HepG2 (cell line): Measurements from ENCODE around the gene SRD5A1. TPM values are rescaled to one million over a fixed set of nuclear protein-coding genes. Genes with fewer than 3 reads are reported as not detected.

Source experiments
- EED ChIP-seq: sonication (generic); formaldehyde crosslinking; IDR thresholded peaks from 2 replicates; pipeline ENCODE4 v1.5.0; 2020; ENCODE audit warnings: mild to moderate bottlenecking, missing genetic modification reagents
- GZF1 ChIP-seq: sonication (generic); formaldehyde crosslinking; IDR thresholded peaks from 2 replicates; pipeline ENCODE4 v1.5.1; 2020; ENCODE audit warnings: mild to moderate bottlenecking, missing genetic modification reagents
- HDAC1 ChIP-seq: sonication (generic); formaldehyde crosslinking; IDR thresholded peaks from 2 replicates; pipeline ENCODE4 v1.5.1; 2020; ENCODE audit warnings: mild to moderate bottlenecking, missing genetic modification reagents
- KDM3A ChIP-seq: IDR thresholded peaks from 2 replicates; pipeline ENCODE4 v1.6.1; 2018; ENCODE audit warnings: low read depth, missing compliant biosample characterization
- KDM6A ChIP-seq: IDR thresholded peaks from 2 replicates; pipeline ENCODE4 v1.6.1; 2016; ENCODE audit warnings: low read depth
- LCORL ChIP-seq, 2 experiments: fragments of 450-650 bp in 1 of 2; sonication (generic) in 1 of 2; formaldehyde crosslinking in 1 of 2; IDR thresholded peaks; 2 replicates each; pipeline versions ENCODE4 v1.5.0 to v1.6.1; 2017 to 2020; ENCODE audit warnings: antibody characterized with exemption in 1 of 2, missing genetic modification reagents in 1 of 2
- MIXL1 ChIP-seq: IDR thresholded peaks from 2 replicates; pipeline ENCODE4 v1.6.1; 2016
- SAP130 ChIP-seq: IDR thresholded peaks from 2 replicates; pipeline ENCODE4 v1.6.1; 2016; ENCODE audit warnings: low read depth
- SP5 ChIP-seq: IDR thresholded peaks from 2 replicates; pipeline ENCODE4 v1.6.1; 2016; ENCODE audit warnings: low read depth, borderline replicate concordance
- TEAD3 ChIP-seq: optimal IDR thresholded peaks from 2 replicates; pipeline ENCODE3; 2016; ENCODE audit warnings: borderline replicate concordance
- ZMYM3 ChIP-seq: sonication (generic); formaldehyde crosslinking; IDR thresholded peaks from 2 replicates; pipeline ENCODE4 v1.5.1; 2020; ENCODE audit warnings: mild to moderate bottlenecking, missing genetic modification reagents
- ZNF138 ChIP-seq: sonication (generic); formaldehyde crosslinking; IDR thresholded peaks from 2 replicates; pipeline ENCODE4 v1.5.0; 2020; ENCODE audit warnings: mild to moderate bottlenecking, low read depth, missing genetic modification reagents
- ZNF24 ChIP-seq: fragments of 450-650 bp; IDR thresholded peaks from 2 replicates; pipeline ENCODE4 v1.6.1; 2017; ENCODE audit warnings: antibody characterized with exemption, mild to moderate bottlenecking
- ZNF253 ChIP-seq: sonication (generic); formaldehyde crosslinking; IDR thresholded peaks from 2 replicates; pipeline ENCODE4 v1.8.0; 2022; ENCODE audit warnings: mild to moderate bottlenecking, missing genetic modification reagents, borderline replicate concordance
- ZNF329 ChIP-seq: sonication (generic); formaldehyde crosslinking; IDR thresholded peaks from 2 replicates; pipeline ENCODE4 v1.9.0; 2021; ENCODE audit warnings: low read depth, mild to moderate bottlenecking, missing genetic modification reagents
- ZNF350 ChIP-seq: sonication (generic); formaldehyde crosslinking; IDR thresholded peaks from 2 replicates; pipeline ENCODE4 v1.4.0; 2020; ENCODE audit warnings: mild to moderate bottlenecking, low read depth, missing genetic modification reagents, borderline replicate concordance
- ZNF414 ChIP-seq: sonication (generic); formaldehyde crosslinking; IDR thresholded peaks from 2 replicates; pipeline ENCODE4 v1.5.0; 2020; ENCODE audit warnings: missing genetic modification reagents
- ZNF451 ChIP-seq: sonication (generic); formaldehyde crosslinking; IDR thresholded peaks from 2 replicates; pipeline ENCODE4 v1.5.0; 2020; ENCODE audit warnings: mild to moderate bottlenecking, missing genetic modification reagents
- ZNF652 ChIP-seq: IDR thresholded peaks from 2 replicates; pipeline ENCODE4 v1.6.1; 2016; ENCODE audit warnings: low read depth, borderline replicate concordance
- ZNF746 ChIP-seq: sonication (generic); formaldehyde crosslinking; IDR thresholded peaks from 2 replicates; pipeline ENCODE4 v1.8.0; 2022; ENCODE audit warnings: mild to moderate bottlenecking, missing genetic modification reagents
- ZNF790 ChIP-seq: sonication (generic); formaldehyde crosslinking; IDR thresholded peaks from 2 replicates; pipeline ENCODE4 v1.8.0; 2022; ENCODE audit warnings: missing genetic modification reagents, mild to moderate bottlenecking, borderline replicate concordance
- ZSCAN21 ChIP-seq: sonication (generic); formaldehyde crosslinking; IDR thresholded peaks from 2 replicates; pipeline ENCODE4 v1.8.0; 2022; ENCODE audit warnings: mild to moderate bottlenecking, missing genetic modification reagents, moderate library complexity, borderline replicate concordance
- ZSCAN22 ChIP-seq: sonication (generic); formaldehyde crosslinking; IDR thresholded peaks from 2 replicates; pipeline ENCODE4 v1.4.0; 2020; ENCODE audit warnings: mild to moderate bottlenecking, missing genetic modification reagents
- polyA plus RNA-seq, 8 experiments: library from polyadenylated mRNA; depleted of rRNA in 3 of 8; stranded (reverse) in 7 of 8; unstranded in 1 of 8; fragments of >200 nt; fragmentation: Illumina TruSeq in 4 of 8; extraction: Trizol in 4 of 8; gene quantifications; 2 replicates each; pipeline versions ENCODE4 v1.2.1 to v1.2.3, GENCODE V29; 2011 to 2016; ENCODE audit warnings: low read depth in 4 of 8, missing spikeins in 1 of 8, mixed read lengths in 1 of 8; ENCODE audit not compliant: insufficient read depth in 1 of 8
- total RNA-seq, 5 experiments: library from RNA; depleted of rRNA; stranded (reverse); fragments of >200 nt; fragmentation: Illumina TruSeq; extraction: Trizol; gene quantifications; 2 replicates each; pipeline ENCODE4 v1.2.3, GENCODE V29; 2016; ENCODE audit warnings: low read depth in 1 of 5
- TF ChIP-seq, protein P1 (sequence below): fragments of 450-650 bp; IDR thresholded peaks from 2 replicates; pipeline ENCODE4 v1.6.1; 2017; ENCODE audit warnings: mild to moderate bottlenecking
- TF ChIP-seq, protein P2 (sequence below): sonication (generic); formaldehyde crosslinking; conservative IDR thresholded peaks from 2 replicates; pipeline ENCODE4 v1.8.0; 2022; ENCODE audit warnings: mild to moderate bottlenecking, moderate library complexity, missing genetic modification reagents
- TF ChIP-seq, protein P3 (sequence below): sonication (generic); formaldehyde crosslinking; IDR thresholded peaks from 2 replicates; pipeline ENCODE4 v1.9.0; 2021; ENCODE audit warnings: missing genetic modification reagents, borderline replicate concordance

The SRD5A1 gene
- total and polyA plus RNA-seq, 2 of the 13 experiments (the other 11 are each of a cell fraction or from before 2014, with no cell fraction given), result 6.1 to 9.9 TPM

DNA sequence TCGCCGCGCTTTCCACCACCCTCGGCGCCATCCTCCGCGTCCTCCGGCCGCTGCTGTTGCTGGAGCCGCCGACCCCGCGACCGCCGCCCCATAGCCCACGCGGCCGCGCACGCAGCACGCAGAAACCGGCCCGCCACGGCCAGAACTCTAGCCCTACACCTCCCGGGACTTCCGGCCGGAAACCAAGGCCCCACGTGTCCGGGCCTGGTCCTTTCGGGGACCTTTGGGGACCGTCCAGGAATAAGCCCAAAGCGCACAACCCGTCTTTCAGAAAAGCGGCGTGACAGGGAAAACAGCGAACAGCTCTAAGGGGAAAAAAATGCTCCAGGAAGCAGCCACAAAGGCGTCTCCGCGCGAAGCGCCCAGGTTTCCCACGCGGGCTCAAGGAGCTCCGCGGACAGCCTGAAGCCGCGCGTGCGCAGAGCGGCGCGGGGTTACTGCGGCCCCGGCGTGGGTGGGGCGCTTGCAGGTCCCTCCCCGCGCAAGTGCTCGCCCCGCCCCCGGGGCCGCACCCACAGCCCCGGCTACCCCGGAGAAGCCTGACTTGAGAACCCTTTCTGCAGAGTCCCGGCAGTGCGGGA is at the start of gene SRD5A1, which contains the start of gene NSUN2 (continued):
- TF ChIP-seq, protein P1, sequence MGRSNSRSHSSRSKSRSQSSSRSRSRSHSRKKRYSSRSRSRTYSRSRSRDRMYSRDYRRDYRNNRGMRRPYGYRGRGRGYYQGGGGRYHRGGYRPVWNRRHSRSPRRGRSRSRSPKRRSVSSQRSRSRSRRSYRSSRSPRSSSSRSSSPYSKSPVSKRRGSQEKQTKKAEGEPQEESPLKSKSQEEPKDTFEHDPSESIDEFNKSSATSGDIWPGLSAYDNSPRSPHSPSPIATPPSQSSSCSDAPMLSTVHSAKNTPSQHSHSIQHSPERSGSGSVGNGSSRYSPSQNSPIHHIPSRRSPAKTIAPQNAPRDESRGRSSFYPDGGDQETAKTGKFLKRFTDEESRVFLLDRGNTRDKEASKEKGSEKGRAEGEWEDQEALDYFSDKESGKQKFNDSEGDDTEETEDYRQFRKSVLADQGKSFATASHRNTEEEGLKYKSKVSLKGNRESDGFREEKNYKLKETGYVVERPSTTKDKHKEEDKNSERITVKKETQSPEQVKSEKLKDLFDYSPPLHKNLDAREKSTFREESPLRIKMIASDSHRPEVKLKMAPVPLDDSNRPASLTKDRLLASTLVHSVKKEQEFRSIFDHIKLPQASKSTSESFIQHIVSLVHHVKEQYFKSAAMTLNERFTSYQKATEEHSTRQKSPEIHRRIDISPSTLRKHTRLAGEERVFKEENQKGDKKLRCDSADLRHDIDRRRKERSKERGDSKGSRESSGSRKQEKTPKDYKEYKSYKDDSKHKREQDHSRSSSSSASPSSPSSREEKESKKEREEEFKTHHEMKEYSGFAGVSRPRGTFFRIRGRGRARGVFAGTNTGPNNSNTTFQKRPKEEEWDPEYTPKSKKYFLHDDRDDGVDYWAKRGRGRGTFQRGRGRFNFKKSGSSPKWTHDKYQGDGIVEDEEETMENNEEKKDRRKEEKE, result no peak
- TF ChIP-seq MIXL1, result no peak
- TF ChIP-seq, protein P2, sequence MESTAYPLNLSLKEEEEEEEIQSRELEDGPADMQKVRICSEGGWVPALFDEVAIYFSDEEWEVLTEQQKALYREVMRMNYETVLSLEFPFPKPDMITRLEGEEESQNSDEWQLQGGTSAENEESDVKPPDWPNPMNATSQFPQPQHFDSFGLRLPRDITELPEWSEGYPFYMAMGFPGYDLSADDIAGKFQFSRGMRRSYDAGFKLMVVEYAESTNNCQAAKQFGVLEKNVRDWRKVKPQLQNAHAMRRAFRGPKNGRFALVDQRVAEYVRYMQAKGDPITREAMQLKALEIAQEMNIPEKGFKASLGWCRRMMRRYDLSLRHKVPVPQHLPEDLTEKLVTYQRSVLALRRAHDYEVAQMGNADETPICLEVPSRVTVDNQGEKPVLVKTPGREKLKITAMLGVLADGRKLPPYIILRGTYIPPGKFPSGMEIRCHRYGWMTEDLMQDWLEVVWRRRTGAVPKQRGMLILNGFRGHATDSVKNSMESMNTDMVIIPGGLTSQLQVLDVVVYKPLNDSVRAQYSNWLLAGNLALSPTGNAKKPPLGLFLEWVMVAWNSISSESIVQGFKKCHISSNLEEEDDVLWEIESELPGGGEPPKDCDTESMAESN, result 0 out of 2 replicates have a peak, but pooled peaks have one; percentile 39
- TF ChIP-seq ZNF138, result no peak
- TF ChIP-seq SP5 (CRISPR knock-in tag), result no peak; the same call in 1 of the 2 replicates
- TF ChIP-seq ZNF253 (CRISPR knock-in tag), result 0 out of 2 replicates have a peak, but pooled peaks have one; percentile 34
- no peak for TF ChIP-seq ZNF414 (CRISPR knock-in tag)
- TF ChIP-seq KDM3A (CRISPR knock-in tag), result 0 out of 2 replicates have a peak, but pooled peaks have one; percentile 9
- no peak for TF ChIP-seq ZSCAN21 (CRISPR knock-in tag)
- peak; percentile 87 for TF ChIP-seq SAP130 (CRISPR knock-in tag)
- no peak for TF ChIP-seq ZNF24
- TF ChIP-seq ZNF790 (CRISPR knock-in tag), result no peak; the same call in 1 of the 2 replicates
- TF ChIP-seq ZMYM3, result no peak
- no peak for TF ChIP-seq TEAD3 (CRISPR knock-in tag)
- no peak for TF ChIP-seq ZNF451 (CRISPR knock-in tag)
- TF ChIP-seq LCORL (IDR thresholded peaks at IDR 0.05), result 0 out of 2 replicates have a peak, but pooled peaks have one; percentile 42
- 0 out of 2 replicates have a peak, but pooled peaks have one; percentile 29 for TF ChIP-seq LCORL (CRISPR knock-in tag; IDR thresholded peaks at IDR 0.05)
- TF ChIP-seq GZF1 (CRISPR knock-in tag), result no peak
- TF ChIP-seq, protein P3, sequence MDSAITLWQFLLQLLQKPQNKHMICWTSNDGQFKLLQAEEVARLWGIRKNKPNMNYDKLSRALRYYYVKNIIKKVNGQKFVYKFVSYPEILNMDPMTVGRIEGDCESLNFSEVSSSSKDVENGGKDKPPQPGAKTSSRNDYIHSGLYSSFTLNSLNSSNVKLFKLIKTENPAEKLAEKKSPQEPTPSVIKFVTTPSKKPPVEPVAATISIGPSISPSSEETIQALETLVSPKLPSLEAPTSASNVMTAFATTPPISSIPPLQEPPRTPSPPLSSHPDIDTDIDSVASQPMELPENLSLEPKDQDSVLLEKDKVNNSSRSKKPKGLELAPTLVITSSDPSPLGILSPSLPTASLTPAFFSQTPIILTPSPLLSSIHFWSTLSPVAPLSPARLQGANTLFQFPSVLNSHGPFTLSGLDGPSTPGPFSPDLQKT (CRISPR knock-in tag), result no peak; the same call in 1 of the 2 replicates
- TF ChIP-seq ZSCAN22 (CRISPR knock-in tag), result no peak
- no peak for TF ChIP-seq ZNF652 (CRISPR knock-in tag)
- TF ChIP-seq EED, result no peak
- TF ChIP-seq KDM6A (CRISPR knock-in tag), result no peak
- no peak for TF ChIP-seq ZNF746 (CRISPR knock-in tag)
- TF ChIP-seq ZNF329 (CRISPR knock-in tag), result 0 out of 2 replicates have a peak, but pooled peaks have one; percentile 8
- TF ChIP-seq HDAC1, result peak; percentile 76
- no peak; the same call in 1 of the 2 replicates for TF ChIP-seq ZNF350 (CRISPR knock-in tag)
